GM12891 (cell line): ENCODE results near the gene TRAPPC12.
"Not testable (repeated sequence)": the region's sequence is repeated elsewhere in the genome, so short reads cannot be mapped to it uniquely, and the experiment has no call there.

Experiments used
- POLR2AphosphoS5 ChIP-seq: IDR thresholded peaks from 2 replicates; pipeline ENCODE4 v1.6.1; 2011; ENCODE audit warnings: low read depth, low read length, control low read depth
- SPI1 ChIP-seq: IDR thresholded peaks from 2 replicates; pipeline ENCODE4 v1.6.1; 2011; ENCODE audit warnings: low read depth, low read length, control low read depth

DNA sequence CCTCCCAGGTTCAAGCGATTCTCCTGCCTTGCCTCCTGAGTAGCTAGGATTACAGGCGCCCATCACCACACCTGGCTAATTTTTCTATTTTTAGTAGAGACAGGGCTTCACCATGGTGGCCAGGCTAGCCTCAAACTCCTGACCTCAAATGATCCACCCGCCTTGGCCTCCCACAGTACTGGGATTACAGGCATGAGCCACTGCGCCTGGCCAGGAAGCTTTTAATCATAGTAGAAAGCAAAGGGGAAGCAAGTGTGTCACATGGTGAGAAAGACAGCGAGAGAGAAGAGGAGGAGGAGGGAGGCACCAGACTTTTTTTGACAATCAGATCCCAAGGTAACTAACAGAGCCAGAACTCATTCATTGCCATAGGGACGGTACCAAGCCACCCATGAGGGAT is 67.7 kb downstream of the TRAPPC12 start:
- not testable (repeated sequence) for TF ChIP-seq POLR2AphosphoS5, SPI1
